H1 (cell line): ENCODE results near the gene SCRN3. TPM values are rescaled to one million over a fixed set of nuclear protein-coding genes. Genes with fewer than 3 reads are reported as not detected.
"Not testable (repeated sequence)": the region's sequence is repeated elsewhere in the genome, so short reads cannot be mapped to it uniquely, and the experiment has no call there.

Experiments used
- CTCF ChIA-PET: fragments of 300-600 bp; sonication (Branson Sonifier 250); formaldehyde crosslinking; loops from one replicate; lab custom pipeline; 2021; ENCODE audit not compliant: partially characterized antibody; lab: Charles Lee
- POLR2A ChIA-PET: fragments of 300-600 bp; sonication (Branson Sonifier 250); formaldehyde crosslinking; loops from one replicate; lab custom pipeline; 2021; ENCODE audit warnings: inconsistent platforms; ENCODE audit not compliant: partially characterized antibody; lab: Charles Lee
- DNase-seq, 2 experiments: peaks; one replicate each; pipeline versions ENCODE4 v3.0.0 to v3.0.0-alpha.2; 2010 to 2022; ENCODE audit warnings: low spot score in 2 of 2, low read depth in 1 of 2, mixed read lengths in 1 of 2
- FAIRE-seq: peaks from 2 replicates; lab custom pipeline; 2011; peaks lifted over from hg19 to GRCh38; lab: Jason Lieb, UNC
- H2AFZ ChIP-seq: 2 replicates; pipeline ENCODE4 v1.8.1; 2012; ENCODE audit warnings: low read length, inconsistent platforms
- H2AK5ac ChIP-seq: 2 replicates; pipeline ENCODE4 v1.6.1; 2013; ENCODE audit warnings: low read depth, low read length
- H2BK120ac ChIP-seq: replicated peaks from 2 replicates; pipeline ENCODE3; 2013; ENCODE audit warnings: low read depth, low read length, inconsistent platforms
- H2BK12ac ChIP-seq: 2 replicates; pipeline ENCODE4 v1.6.1; 2013; ENCODE audit warnings: low read depth, low read length
- H2BK15ac ChIP-seq: 2 replicates; pipeline ENCODE4 v1.6.1; 2013; ENCODE audit warnings: low read length
- H2BK20ac ChIP-seq: 2 replicates; pipeline ENCODE4 v1.6.1; 2013; ENCODE audit warnings: low read length
- H2BK5ac ChIP-seq: 2 replicates; pipeline ENCODE4 v1.6.1; 2013; ENCODE audit warnings: low read depth, low read length
- H3K14ac ChIP-seq: 2 replicates; pipeline ENCODE4 v1.6.1; 2013; ENCODE audit warnings: inconsistent platforms; ENCODE audit not compliant: insufficient read length
- H3K18ac ChIP-seq: 2 replicates; pipeline ENCODE4 v1.6.1; 2013; ENCODE audit warnings: low read length; ENCODE audit errors: extremely low read depth
- H3K23ac ChIP-seq: 2 replicates; pipeline ENCODE4 v1.6.1; 2013; ENCODE audit warnings: inconsistent platforms; ENCODE audit not compliant: insufficient read length
- H3K23me2 ChIP-seq: 2 replicates; pipeline ENCODE4 v1.6.1; 2013; ENCODE audit warnings: low read depth, low read length
- H3K27ac ChIP-seq: 2 replicates; pipeline ENCODE4 v1.6.1; 2011; ENCODE audit warnings: low read depth, low read length, inconsistent platforms
- H3K27me3 ChIP-seq, 4 experiments: replicated peaks in 1 of 4; 1 replicate in 1 of 4; 2 replicates in 3 of 4; pipeline versions ENCODE4 v1.6.1 to v1.8.1; 2011 to 2013; ENCODE audit warnings: low read length in 3 of 4, mild to moderate bottlenecking in 3 of 4, inconsistent platforms in 2 of 4, mixed read lengths in 2 of 4, moderate library complexity in 1 of 4; ENCODE audit not compliant: control insufficient read depth in 3 of 4, insufficient read depth in 3 of 4; ENCODE audit errors: extremely low read depth in 1 of 4
- H3K36me3 ChIP-seq, 4 experiments: 2 replicates each; pipeline versions ENCODE4 v1.6.1 to v1.8.1; 2011 to 2013; ENCODE audit warnings: mild to moderate bottlenecking in 4 of 4, low read length in 3 of 4, moderate library complexity in 2 of 4, control low read depth in 1 of 4, inconsistent platforms in 1 of 4; ENCODE audit not compliant: insufficient read depth in 4 of 4, control insufficient read depth in 2 of 4
- H3K4ac ChIP-seq: replicated peaks from 2 replicates; pipeline ENCODE3; 2013; ENCODE audit warnings: low read length, low read depth, mixed read lengths, inconsistent platforms; ENCODE audit not compliant: insufficient read length
- H3K4me1 ChIP-seq, 4 experiments: replicated peaks in 1 of 4; 1 replicate in 1 of 4; 2 replicates in 3 of 4; pipeline versions ENCODE4 v1.6.1 to v1.8.1; 2011 to 2013; ENCODE audit warnings: low read length in 3 of 4, inconsistent platforms in 2 of 4, mixed read lengths in 1 of 4; ENCODE audit not compliant: insufficient read depth in 4 of 4, control insufficient read depth in 3 of 4
- H3K4me2 ChIP-seq, 2 experiments: 2 replicates each; pipeline versions ENCODE4 v1.6.1 to v1.8.1; 2011 to 2013; ENCODE audit warnings: low read depth in 2 of 2, low read length in 2 of 2, control low read depth in 1 of 2, inconsistent platforms in 1 of 2, mild to moderate bottlenecking in 1 of 2; ENCODE audit not compliant: insufficient read depth in 1 of 2
- H3K4me3 ChIP-seq, 4 experiments: fragments of 200-600, 300-600 bp in 1 of 4; sonication (generic), shearing (Covaris generic), sonication (Bioruptor Twin) in 1 of 4; 2 replicates each; pipeline versions ENCODE4 v1.5.1 to v1.8.1; 2011 to 2016; ENCODE audit warnings: low read length in 4 of 4, low read depth in 3 of 4, control low read depth in 2 of 4, inconsistent platforms in 2 of 4, mild to moderate bottlenecking in 2 of 4, mixed read lengths in 1 of 4, moderate library complexity in 1 of 4; ENCODE audit not compliant: insufficient read depth in 2 of 4; ENCODE audit errors: extremely low read depth in 1 of 4
- H3K56ac ChIP-seq: replicated peaks from 2 replicates; pipeline ENCODE3; 2013; ENCODE audit warnings: low read depth, mild to moderate bottlenecking, mixed read lengths, low read length, inconsistent platforms; ENCODE audit not compliant: insufficient read length
- H3K79me1 ChIP-seq: 2 replicates; pipeline ENCODE4 v1.6.1; 2013; ENCODE audit warnings: low read depth, low read length, control low read depth
- H3K79me2 ChIP-seq, 2 experiments: 2 replicates each; pipeline versions ENCODE4 v1.6.1 to v1.8.1; 2012 to 2013; ENCODE audit warnings: low read length in 2 of 2, mild to moderate bottlenecking in 2 of 2, inconsistent platforms in 1 of 2; ENCODE audit not compliant: insufficient read depth in 2 of 2, control insufficient read depth in 1 of 2
- H3K9ac ChIP-seq, 4 experiments: replicated peaks in 1 of 4; 1 replicate in 1 of 4; 2 replicates in 3 of 4; pipeline versions ENCODE4 v1.6.1 to v1.8.1; 2011 to 2013; ENCODE audit warnings: low read depth in 3 of 4, low read length in 3 of 4, control low read depth in 2 of 4, mild to moderate bottlenecking in 2 of 4, moderate library complexity in 2 of 4, inconsistent platforms in 1 of 4; ENCODE audit errors: extremely low read depth in 1 of 4
- H3K9me3 ChIP-seq, 2 experiments: 2 replicates each; pipeline versions ENCODE4 v1.6.1 to v1.8.1; 2012 to 2013; ENCODE audit warnings: mild to moderate bottlenecking in 2 of 2, moderate library complexity in 2 of 2, control low read depth in 1 of 2, inconsistent platforms in 1 of 2, low read depth in 1 of 2, low read length in 1 of 2, mixed read lengths in 1 of 2; ENCODE audit not compliant: insufficient read depth in 2 of 2
- H4K20me1 ChIP-seq, 2 experiments: replicated peaks in 1 of 2; 2 replicates each; pipeline versions ENCODE3 to v1.8.1; 2011 to 2013; ENCODE audit warnings: inconsistent platforms in 2 of 2, low read length in 2 of 2, mild to moderate bottlenecking in 1 of 2; ENCODE audit not compliant: insufficient read depth in 2 of 2, control insufficient read depth in 1 of 2
- H4K5ac ChIP-seq: 2 replicates; pipeline ENCODE4 v1.6.1; 2013; ENCODE audit warnings: low read length, low read depth, mixed read lengths, inconsistent platforms; ENCODE audit not compliant: insufficient read length
- H4K8ac ChIP-seq: 2 replicates; pipeline ENCODE4 v1.8.0; 2013; ENCODE audit warnings: mild to moderate bottlenecking, moderate library complexity, low read length, inconsistent platforms; ENCODE audit not compliant: insufficient read depth; ENCODE audit errors: extremely low read depth
- H4K91ac ChIP-seq: replicated peaks from 2 replicates; pipeline ENCODE3; 2013; ENCODE audit warnings: low read length, mixed read lengths, inconsistent platforms; ENCODE audit not compliant: insufficient read length
- EZH2 ChIP-seq: fragments of 200-600 bp; sonication (generic); IDR thresholded peaks from 2 replicates; pipeline ENCODE4 v1.7.1; 2012; ENCODE audit warnings: low read depth, mild to moderate bottlenecking, moderate library complexity, low read length, inconsistent platforms; ENCODE audit not compliant: severe bottlenecking
- WGBS, 2 experiments: shearing (Covaris generic) in 1 of 2; methylation state at CpG; one replicate each; pipeline versions ENCODE4 v1.1.6 to v1.1.7; 2013 to 2015; ENCODE audit warnings: low lambda C conversion rate in 2 of 2, mixed read lengths in 2 of 2, inconsistent platforms in 1 of 2, low coverage in 1 of 2, missing lambda C conversion rate in 1 of 2; ENCODE audit not compliant: insufficient replicate concordance in 2 of 2, insufficient coverage in 1 of 2, insufficient read length in 1 of 2; ENCODE audit errors: extremely low coverage in 1 of 2, missing lambda C conversion rate in 1 of 2; 5-methylcytosine and 5-hydroxymethylcytosine counted together
- polyA plus RNA-seq, 7 experiments: library from polyadenylated mRNA; depleted of rRNA in 3 of 7; stranded (reverse) in 5 of 7; unstranded in 2 of 7; fragments of >200 nt in 5 of 7; fragments of 200-250 nt in 2 of 7; gene quantifications; 1 replicate in 5 of 7; 2 replicates in 1 of 7; 4 replicates in 1 of 7; pipeline versions ENCODE4 v1.2.1 to v1.2.3, GENCODE V29; 2011 to 2013; ENCODE audit warnings: missing spikeins in 2 of 7, mixed read lengths in 2 of 7
- total RNA-seq: library from RNA; stranded (reverse); fragmentation: NEBNext Ultra II Directional; extraction: Animal tissue kit (Norgen Biotek cat#: 25700); gene quantifications from 2 replicates; pipeline ENCODE4 v1.2.1, GENCODE V29; 2021
- TF ChIP-seq, protein P1 (sequence below): IDR thresholded peaks from 2 replicates; pipeline ENCODE4 v1.6.1; 2011; ENCODE audit warnings: low read depth, mild to moderate bottlenecking, low read length; ENCODE audit not compliant: insufficient read depth

Gene SCRN3
- total and polyA plus RNA-seq, 2 of the 8 experiments (the other 6 are each of a cell fraction or from before 2014, with no cell fraction given) = 7.4 to 7.8 TPM

DNA sequence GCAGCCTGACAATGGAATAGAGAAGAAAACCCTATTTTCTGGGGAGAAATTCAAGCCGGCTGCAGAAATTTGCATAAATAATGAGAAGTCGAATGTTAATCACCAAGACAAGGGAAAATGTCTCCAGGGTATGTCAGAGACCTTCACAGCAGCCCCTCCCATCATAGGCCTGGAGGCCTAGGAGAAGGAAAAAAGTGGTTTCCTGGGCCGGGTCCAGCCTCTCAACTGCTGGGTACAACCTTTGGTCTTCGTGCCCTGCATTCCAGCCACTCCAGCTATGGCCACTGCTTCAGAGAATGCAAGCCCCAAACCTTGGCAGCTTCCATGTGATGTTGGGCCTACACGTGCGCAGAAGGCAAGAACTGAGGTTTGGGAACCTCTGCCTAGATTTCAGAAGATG, 6.0 kb upstream of the SCRN3 start (continued):
- TF ChIP-seq, protein P1, sequence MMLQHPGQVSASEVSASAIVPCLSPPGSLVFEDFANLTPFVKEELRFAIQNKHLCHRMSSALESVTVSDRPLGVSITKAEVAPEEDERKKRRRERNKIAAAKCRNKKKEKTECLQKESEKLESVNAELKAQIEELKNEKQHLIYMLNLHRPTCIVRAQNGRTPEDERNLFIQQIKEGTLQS = no peak
- TF ChIP-seq EZH2 = no peak

GRCh38 chr2:174390303-174390702, 5.2 kb upstream of the SCRN3 start:
- POLR2A ChIA-PET, H3K4me2 ChIP-seq, H2BK120ac ChIP-seq, H3K4ac ChIP-seq, H3K23ac ChIP-seq, H4K20me1 ChIP-seq, H2AFZ ChIP-seq, H2BK5ac ChIP-seq, H4K91ac ChIP-seq, H2BK12ac ChIP-seq, FAIRE-seq, H4K5ac ChIP-seq, H2BK20ac ChIP-seq, CTCF ChIA-PET, H3K56ac ChIP-seq, H3K9ac ChIP-seq, H3K4me1 ChIP-seq, H4K8ac ChIP-seq, H3K4me3 ChIP-seq, DNase-seq, H3K23me2 ChIP-seq, H3K9me3 ChIP-seq, H3K14ac ChIP-seq, H3K27me3 ChIP-seq, H3K79me1 ChIP-seq, H2AK5ac ChIP-seq, H2BK15ac ChIP-seq, H3K18ac ChIP-seq, H3K27ac ChIP-seq: not testable (repeated sequence)
- peaks cover 2 to 11% (median 5%) of the 10 kb centered on the region in 4 experiments; a peak in 4 of 8 replicates for H3K36me3 ChIP-seq
- 97% methylated on average over 3 of the region's 3 CpGs; no CpG with 5 or more reads in 1 of the 2 experiments for WGBS, 2 experiments
- peaks cover 0 to 21% of the 10 kb centered on the region in 2 experiments; a peak in 3 of 4 replicates for H3K79me2 ChIP-seq
